ENCODE data around the gene COG7.

- TF ChIP-seq, protein P1, sequence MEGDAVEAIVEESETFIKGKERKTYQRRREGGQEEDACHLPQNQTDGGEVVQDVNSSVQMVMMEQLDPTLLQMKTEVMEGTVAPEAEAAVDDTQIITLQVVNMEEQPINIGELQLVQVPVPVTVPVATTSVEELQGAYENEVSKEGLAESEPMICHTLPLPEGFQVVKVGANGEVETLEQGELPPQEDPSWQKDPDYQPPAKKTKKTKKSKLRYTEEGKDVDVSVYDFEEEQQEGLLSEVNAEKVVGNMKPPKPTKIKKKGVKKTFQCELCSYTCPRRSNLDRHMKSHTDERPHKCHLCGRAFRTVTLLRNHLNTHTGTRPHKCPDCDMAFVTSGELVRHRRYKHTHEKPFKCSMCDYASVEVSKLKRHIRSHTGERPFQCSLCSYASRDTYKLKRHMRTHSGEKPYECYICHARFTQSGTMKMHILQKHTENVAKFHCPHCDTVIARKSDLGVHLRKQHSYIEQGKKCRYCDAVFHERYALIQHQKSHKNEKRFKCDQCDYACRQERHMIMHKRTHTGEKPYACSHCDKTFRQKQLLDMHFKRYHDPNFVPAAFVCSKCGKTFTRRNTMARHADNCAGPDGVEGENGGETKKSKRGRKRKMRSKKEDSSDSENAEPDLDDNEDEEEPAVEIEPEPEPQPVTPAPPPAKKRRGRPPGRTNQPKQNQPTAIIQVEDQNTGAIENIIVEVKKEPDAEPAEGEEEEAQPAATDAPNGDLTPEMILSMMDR (IDR thresholded peaks at IDR 0.05): no peak
- TF ChIP-seq, protein P2, sequence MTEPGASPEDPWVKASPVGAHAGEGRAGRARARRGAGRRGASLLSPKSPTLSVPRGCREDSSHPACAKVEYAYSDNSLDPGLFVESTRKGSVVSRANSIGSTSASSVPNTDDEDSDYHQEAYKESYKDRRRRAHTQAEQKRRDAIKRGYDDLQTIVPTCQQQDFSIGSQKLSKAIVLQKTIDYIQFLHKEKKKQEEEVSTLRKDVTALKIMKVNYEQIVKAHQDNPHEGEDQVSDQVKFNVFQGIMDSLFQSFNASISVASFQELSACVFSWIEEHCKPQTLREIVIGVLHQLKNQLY (CRISPR knock-in tag; IDR thresholded peaks at IDR 0.05): no peak
- no peak for TF ChIP-seq ATF2 (CRISPR knock-in tag; IDR thresholded peaks at IDR 0.05; ENCODE audit: borderline replicate concordance, low read depth)
- TF ChIP-seq ESRRA (CRISPR knock-in tag; IDR thresholded peaks at IDR 0.05; ENCODE audit: borderline replicate concordance): no peak
These were observed 60.8 kb downstream of the COG7 start for GRCh38 chr16:23392223-23392600.
